Vagina (tissue), 2 donors: ENCODE measurements around the gene IVD.

ENCODE experiments used
- POLR2A ChIP-seq, 2 donors: fragments of 450-650 bp; IDR thresholded peaks; one replicate each; pipeline ENCODE4 v1.6.1; 2017; ENCODE audit warnings: antibody characterized with exemption in 2 of 2, mild to moderate bottlenecking in 2 of 2, moderate library complexity in 2 of 2
- TF ChIP-seq, protein P1 (sequence below), 3 experiments: fragments of 450-650 bp in 2 of 3; fragments of 200-600 bp in 1 of 3; sonication (generic) in 1 of 3; IDR thresholded peaks; one replicate each; pipeline ENCODE4 v1.5.1; 2017 to 2019; ENCODE audit warnings: antibody characterized with exemption in 3 of 3, mild to moderate bottlenecking in 2 of 3, moderate library complexity in 2 of 3

DNA sequence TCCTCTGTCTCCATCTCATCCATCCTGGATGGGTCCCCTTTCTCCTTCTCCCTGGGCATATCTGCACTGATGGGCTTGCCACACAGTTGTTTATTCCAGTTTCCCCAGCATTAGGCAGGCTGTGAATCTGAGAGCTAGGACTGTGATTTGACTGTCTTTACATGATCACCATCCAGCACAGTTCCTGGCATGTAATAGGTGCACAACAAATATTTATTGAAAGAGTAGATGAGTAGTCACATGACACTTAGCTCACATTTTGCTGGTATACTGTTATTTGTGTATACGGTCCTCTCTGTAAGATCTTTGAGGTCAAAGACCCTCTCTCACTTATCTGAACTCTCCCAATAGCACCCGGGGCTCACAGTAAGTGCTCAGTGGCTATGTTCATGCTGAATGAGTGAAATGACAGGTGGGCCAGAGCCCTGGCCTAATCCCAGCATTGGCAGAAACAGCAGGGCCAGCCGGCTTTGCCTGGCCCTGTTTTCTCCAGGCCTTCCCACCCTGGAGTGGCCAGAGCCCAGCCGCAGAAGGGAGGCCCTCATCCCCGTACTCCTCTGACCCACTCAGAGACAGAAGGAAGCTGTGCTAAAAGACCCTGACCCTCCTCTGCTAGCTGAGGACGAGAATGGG, 19.0 kb downstream of the IVD start:
- TF ChIP-seq POLR2A (IDR thresholded peaks at IDR 0.05) = no peak
- TF ChIP-seq, protein P1, sequence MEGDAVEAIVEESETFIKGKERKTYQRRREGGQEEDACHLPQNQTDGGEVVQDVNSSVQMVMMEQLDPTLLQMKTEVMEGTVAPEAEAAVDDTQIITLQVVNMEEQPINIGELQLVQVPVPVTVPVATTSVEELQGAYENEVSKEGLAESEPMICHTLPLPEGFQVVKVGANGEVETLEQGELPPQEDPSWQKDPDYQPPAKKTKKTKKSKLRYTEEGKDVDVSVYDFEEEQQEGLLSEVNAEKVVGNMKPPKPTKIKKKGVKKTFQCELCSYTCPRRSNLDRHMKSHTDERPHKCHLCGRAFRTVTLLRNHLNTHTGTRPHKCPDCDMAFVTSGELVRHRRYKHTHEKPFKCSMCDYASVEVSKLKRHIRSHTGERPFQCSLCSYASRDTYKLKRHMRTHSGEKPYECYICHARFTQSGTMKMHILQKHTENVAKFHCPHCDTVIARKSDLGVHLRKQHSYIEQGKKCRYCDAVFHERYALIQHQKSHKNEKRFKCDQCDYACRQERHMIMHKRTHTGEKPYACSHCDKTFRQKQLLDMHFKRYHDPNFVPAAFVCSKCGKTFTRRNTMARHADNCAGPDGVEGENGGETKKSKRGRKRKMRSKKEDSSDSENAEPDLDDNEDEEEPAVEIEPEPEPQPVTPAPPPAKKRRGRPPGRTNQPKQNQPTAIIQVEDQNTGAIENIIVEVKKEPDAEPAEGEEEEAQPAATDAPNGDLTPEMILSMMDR (IDR thresholded peaks at IDR 0.05) = no peak
